ENCODE data around the gene GAD2.

Gene GAD2

GRCh38 chr10:26326851-26327250, 110.3 kb downstream of the GAD2 start:
- DNase-seq: no peak
- TF ChIP-seq CTCF (IDR thresholded peaks at IDR 0.05; ENCODE audit: low read depth, low read length): no peak
- H3K4me3 ChIP-seq (ENCODE audit: low read depth, low read length): no peak overlapping the region
- no peaks in the 10 kb centered on the region for H3K9me3 ChIP-seq (ENCODE audit: severe bottlenecking)
- no peaks in the 10 kb centered on the region for H3K27me3 ChIP-seq (ENCODE audit: insufficient read depth, low read depth, severe bottlenecking)
- no peak overlapping the region for H3K27ac ChIP-seq
- no peaks in the 10 kb centered on the region for H3K36me3 ChIP-seq

GRCh38 chr10:26327811-26328210, 111.2 kb downstream of the GAD2 start:
- H3K4me3 ChIP-seq (ENCODE audit: low read depth, low read length): no peak overlapping the region
- DNase-seq: no peak
- no peaks in the 10 kb centered on the region for H3K36me3 ChIP-seq
- no peak for TF ChIP-seq CTCF (IDR thresholded peaks at IDR 0.05; ENCODE audit: low read depth, low read length)
- H3K27me3 ChIP-seq (ENCODE audit: insufficient read depth, low read depth, severe bottlenecking): no peaks in the 10 kb centered on the region
- no peak overlapping the region for H3K27ac ChIP-seq
- H3K9me3 ChIP-seq (ENCODE audit: severe bottlenecking): no peaks in the 10 kb centered on the region

GRCh38 chr10:26331371-26331770, 114.8 kb downstream of the GAD2 start:
- TF ChIP-seq CTCF (IDR thresholded peaks at IDR 0.05; ENCODE audit: low read depth, low read length): no peak
- Histone ChIP-seq H3K36me3 (no peaks in the 10 kb centered on the region), H3K9me3 (ENCODE audit: severe bottlenecking) (no peaks in the 10 kb centered on the region), H3K4me3 (ENCODE audit: low read depth, low read length) (no peak overlapping the region), H3K27me3 (ENCODE audit: insufficient read depth, low read depth, severe bottlenecking) (no peaks in the 10 kb centered on the region), H3K27ac (no peak overlapping the region)
- DNase-seq: no peak

GRCh38 chr10:26334232-26334931, 117.8 kb downstream of the GAD2 start:
- H3K27ac ChIP-seq: no peak overlapping the region
- no peak for TF ChIP-seq CTCF (IDR thresholded peaks at IDR 0.05; ENCODE audit: low read depth, low read length)
- no peak overlapping the region for H3K4me3 ChIP-seq (ENCODE audit: low read depth, low read length)
- no peaks in the 10 kb centered on the region for H3K9me3 ChIP-seq (ENCODE audit: severe bottlenecking)
- DNase-seq: no peak
- no peaks in the 10 kb centered on the region for H3K27me3 ChIP-seq (ENCODE audit: insufficient read depth, low read depth, severe bottlenecking)
- H3K36me3 ChIP-seq: no peaks in the 10 kb centered on the region

GRCh38 chr10:26334932-26335573, 118.5 kb downstream of the GAD2 start:
- Histone ChIP-seq H3K27me3 (ENCODE audit: insufficient read depth, low read depth, severe bottlenecking) (no peaks in the 10 kb centered on the region), H3K27ac (no peak overlapping the region), H3K4me3 (ENCODE audit: low read depth, low read length) (no peak overlapping the region), H3K36me3 (no peaks in the 10 kb centered on the region), H3K9me3 (ENCODE audit: severe bottlenecking) (no peaks in the 10 kb centered on the region)
- peak; percentile 40 for DNase-seq
- peak; percentile 51 for TF ChIP-seq CTCF (IDR thresholded peaks at IDR 0.05; ENCODE audit: low read depth, low read length)

Measured in WERI-Rb-1 (cell line).